Right kidney (tissue), 1 donor: ENCODE data around the gene RPL13A.

Experiments used
- DNase-seq: peaks from one replicate; pipeline ENCODE4 v3.0.0-alpha.2; 2016

The RPL13A gene

DNA sequence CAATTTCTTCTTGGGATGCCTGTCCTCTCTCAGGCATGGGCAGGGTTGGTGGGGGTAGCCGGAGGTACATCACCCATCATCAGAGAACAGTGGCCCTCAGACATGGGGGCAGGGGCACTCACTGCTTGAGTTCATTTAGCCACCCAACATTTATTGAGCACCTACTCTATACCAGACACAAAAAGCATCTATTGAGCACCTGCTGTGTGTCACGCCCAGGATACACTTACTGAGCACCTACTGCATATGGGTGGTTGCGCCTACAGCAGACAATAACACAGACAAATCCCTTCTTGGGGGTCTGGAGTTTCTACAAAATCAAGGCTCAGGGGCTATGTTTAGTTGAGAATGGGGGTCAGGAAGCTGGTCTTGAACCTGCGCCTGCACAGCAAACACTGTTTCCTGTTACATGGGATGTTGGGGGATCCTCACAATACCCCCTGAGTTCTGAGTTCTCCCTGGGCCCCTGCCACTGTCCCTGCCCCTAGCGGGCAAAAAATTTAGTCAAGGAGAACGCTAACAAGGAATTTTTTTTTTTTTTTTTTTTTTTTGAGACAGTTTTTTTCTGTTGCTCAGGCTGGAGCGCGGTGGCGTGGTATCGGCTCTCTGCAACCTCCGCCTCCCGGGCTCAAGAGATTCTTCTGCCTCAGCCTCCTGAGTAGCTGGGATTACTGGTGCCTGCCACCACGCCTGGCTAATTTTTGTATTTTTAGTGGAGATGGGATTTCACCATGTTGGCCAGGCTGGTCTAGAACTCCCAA lies 52.0 kb downstream of the RPL13A start:
- DNase-seq: no peak
